HG03432 (cell line): ENCODE results near the gene ARL4A.

ENCODE experiments used
- ATAC-seq: cut with Tn5 transposase; IDR thresholded peaks from one replicate; pipeline ENCODE4 v1.9.1; 2021; ENCODE audit warnings: mild to moderate bottlenecking, moderate library complexity; ENCODE audit not compliant: unreplicated experiment

The ARL4A gene

GRCh38 chr7:12722636-12723605 lies 35.5 kb downstream of the ARL4A start:
- ATAC-seq: no peak

DNA sequence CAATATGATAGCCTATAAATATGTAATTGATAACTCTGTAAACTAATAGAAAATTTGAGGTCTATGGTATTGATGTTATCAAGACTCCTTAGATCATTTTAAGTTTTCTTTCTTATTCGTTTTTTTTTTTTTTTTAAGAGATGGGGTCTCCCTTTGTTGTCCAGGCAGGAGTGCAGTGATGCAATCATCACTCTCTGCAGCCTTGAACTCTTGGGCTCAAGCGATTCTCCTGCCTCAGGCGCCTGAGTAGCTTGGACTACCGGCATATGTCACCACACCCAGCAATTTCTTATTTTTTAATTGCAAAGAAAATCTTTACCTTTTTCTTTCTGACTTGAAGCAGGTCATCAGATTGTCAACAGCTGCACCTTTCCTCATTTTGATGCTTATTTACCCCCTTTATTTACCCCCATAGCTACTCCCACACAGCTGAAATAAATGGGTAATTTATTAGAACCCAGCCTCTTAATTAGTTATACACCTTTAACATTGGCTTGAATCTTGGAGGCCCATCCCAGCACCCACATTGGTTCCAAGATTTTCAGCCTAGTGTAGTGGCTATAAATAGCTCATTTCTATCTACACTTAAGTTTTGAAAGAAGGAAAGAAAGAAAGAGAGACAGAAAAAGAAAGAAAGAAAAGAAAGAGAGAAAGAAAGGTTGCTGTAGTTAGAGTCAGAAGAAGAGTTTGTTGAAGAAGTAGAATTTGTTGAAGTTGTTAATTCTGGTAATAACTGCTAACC lies 38.3 kb downstream of the ARL4A start:
- ATAC-seq: no peak

- no peak for ATAC-seq
These were observed 39.5 kb downstream of the ARL4A start for GRCh38 chr7:12726908-12727307.

DNA sequence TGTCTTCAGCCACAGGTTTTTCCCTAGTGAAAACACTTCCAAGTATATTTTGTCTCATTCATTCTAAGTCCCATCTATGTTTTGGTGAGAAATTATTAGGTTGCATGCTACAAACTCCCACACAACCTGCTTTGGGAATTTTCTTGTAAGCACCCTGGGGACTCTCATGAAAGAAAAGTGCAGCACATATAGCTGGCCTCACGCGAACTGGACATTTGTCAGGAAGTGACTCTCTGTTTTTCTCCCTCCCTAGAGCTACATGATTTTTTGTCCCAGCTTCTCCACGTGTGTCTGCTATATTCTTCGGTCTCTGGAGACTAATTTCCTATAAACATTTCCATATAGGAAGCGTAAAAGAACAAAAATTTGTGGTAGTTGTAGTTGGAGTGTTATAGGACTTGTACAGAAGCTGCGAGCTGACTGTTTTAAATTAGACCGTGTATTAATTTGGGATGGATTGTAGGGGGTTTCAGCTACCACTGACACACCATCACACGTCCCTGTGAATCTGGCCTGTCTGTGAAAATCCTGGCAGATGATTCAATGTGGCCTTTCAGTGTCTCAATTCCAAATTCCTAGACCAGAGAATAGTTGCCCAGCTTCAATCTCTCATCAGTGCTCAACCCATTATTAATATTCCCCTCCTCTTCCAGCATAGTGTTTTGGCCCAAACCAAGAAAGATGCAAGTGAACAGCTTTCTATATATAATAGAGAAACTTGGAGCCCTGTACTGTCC lies 40.2 kb downstream of the ARL4A start:
- ATAC-seq: no peak

GRCh38 chr7:12728192-12728538 lies 40.7 kb downstream of the ARL4A start:
- ATAC-seq: no peak

- ATAC-seq: no peak
These were observed 41.7 kb downstream of the ARL4A start for GRCh38 chr7:12729112-12729511.

GRCh38 chr7:12730523-12730922 lies 43.1 kb downstream of the ARL4A start:
- peak; percentile 43 for ATAC-seq

- peak; percentile 58 for ATAC-seq
These were observed 43.8 kb downstream of the ARL4A start for GRCh38 chr7:12731214-12731656.

DNA sequence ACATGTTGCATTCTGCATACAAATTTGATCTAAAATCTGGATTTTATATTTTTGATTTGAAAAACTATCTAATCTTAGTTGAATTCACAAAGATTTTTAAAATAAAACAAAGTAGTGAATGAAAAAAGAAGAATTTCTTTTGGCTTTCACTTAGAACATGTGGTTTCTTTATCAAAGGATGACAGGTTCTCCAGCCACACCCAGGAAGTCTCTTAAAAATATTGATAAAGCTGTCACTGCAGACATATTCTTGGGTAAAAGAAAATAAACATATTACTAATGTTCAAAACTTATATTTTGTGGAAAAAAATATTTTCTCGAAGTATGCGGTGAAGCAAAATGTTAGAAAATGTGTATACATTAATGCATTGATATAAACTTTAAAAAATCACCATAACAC lies 44.3 kb downstream of the ARL4A start:
- ATAC-seq: no peak

DNA sequence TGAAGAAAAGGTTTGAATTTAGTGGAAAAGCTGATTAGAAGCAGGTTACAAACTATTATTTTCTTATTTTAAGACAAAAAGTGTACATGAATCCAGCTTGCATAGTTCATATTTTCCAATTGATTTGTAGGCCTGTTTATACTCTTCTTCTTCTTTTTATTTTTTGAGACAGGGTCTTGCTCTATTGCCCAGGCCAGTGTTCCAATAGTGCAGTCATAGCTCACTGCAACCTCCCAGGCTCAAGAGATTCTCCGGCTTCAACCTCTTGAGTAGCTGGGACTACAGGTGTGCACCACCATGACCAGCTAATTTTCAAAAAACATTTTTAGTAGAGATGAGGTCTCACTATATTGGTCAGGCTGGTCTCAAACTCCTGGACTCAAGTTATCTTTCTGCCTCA lies 45.0 kb downstream of the ARL4A start:
- ATAC-seq: no peak

- no peak for ATAC-seq
These were observed 48.5 kb downstream of the ARL4A start for GRCh38 chr7:12735923-12736322.

- ATAC-seq: no peak
These were observed 49.9 kb downstream of the ARL4A start for GRCh38 chr7:12737373-12737772.

DNA sequence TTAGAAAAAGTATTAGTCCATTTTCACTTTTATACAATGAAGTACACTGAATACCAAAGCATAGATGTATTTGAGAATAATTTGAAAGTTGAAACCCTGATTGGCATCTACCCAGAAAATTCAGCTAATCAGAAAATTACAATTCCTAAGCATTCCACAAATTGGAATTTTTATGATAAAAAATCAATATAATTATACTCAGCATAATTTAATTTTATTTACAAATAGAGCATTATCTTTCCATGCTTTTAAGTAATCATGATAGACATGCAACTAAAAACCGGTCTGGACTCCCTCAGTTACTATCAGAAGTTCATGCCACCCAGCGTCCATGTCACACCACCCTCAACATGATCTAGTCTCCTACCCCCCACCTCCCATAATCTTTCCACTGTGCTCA lies 50.4 kb downstream of the ARL4A start:
- ATAC-seq: no peak

- ATAC-seq: no peak
These were observed 51.2 kb downstream of the ARL4A start for GRCh38 chr7:12738665-12739064.
